ENCODE measurements around the gene CATSPER4.

Gene CATSPER4

DNA sequence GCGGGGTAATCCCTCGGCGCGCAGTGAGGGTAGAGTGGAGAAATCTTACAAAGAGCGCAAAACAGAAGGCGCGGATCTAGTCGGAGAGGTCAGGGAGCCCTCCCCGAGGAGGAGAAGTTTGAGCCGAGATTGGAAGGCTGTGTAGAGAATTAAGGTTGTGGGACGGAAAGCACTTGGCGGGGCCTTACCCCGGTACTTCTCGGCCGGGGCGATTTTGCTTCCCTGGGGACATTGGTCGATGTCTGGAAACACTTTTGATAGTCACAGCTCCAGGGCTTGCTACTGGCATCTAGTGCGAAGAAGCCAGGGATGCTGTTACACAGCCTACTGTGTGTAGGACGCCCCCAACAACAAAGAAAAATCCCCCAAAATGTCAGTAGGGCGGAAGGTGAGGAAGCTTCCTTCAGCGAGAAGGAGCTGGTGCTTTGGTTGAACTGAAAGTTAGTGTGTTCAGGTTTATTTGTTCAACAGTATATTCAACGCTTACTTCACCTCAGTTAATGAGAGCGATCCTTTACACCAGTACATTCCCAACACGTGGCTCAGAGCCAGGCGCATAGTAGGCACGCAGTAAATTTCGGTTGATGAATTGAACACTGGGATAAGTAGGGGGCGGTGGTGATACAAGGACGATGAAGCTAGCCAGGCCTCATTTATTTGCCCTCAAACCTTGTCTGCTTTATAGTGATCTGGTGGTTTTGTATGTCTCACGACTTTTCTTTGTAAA, 44.4 kb downstream of the CATSPER4 start:
- FAIRE-seq: no peak
- no peak for DNase-seq (ENCODE audit: low spot score)

DNA sequence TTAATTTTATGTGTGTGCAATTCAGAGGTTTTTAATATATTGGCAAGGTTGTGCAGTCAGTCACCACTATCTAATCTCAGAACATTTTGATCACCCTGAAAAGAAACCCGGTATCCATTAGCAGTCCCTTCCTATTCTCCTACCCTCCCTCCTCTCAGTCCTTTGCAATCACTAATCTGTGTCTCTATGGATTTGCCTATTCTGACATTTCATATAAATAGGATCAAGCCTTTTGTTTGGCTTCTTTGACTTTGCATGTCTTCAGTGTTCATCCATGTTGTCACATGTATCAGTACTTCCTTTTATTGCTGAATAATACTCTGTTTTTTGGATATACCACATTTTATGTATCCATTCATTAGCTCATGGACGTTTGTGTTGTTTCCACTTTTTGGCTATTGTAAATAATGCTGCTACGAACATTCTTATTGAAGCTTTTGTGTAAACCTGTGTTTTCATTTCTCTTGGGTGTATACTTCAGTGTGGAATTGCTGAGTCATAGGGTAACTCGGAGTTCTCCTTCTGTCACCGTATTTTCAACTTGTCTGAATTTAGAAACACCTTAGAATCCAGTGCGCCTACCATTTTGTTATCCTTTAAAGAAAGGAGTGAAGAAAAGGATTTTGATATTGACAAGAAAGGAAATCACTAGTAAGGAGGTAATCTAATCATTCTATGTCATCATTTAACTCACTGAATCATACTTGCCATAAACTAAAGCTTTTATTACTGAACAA, 47.0 kb downstream of the CATSPER4 start:
- FAIRE-seq (peak; percentile 39), DNase-seq (ENCODE audit: low spot score) (no peak)

DNA sequence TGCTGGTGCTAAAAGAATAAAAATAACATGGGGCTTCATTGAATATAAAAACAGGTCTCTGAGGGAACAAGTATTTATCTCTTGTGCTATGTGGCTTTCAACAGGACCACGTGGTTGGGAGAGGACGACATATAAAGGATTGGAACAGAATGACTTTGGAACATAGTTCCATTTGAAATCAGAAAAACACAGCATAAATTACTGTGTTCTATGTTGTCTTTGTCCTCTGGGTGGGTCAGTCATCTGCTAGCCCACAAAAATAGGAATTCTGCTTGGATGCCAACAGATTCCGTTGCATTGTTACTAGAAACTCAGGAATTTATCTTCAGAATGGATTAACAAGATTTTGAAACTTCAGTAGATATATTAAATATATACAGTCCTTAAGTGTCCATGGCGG, 49.5 kb downstream of the CATSPER4 start:
- DNase-seq (ENCODE audit: low spot score): no peak
- FAIRE-seq: no peak

All from RCC 7860 (cell line).